ENCODE results near the gene GJD3. TPM values are rescaled to one million over a fixed set of nuclear protein-coding genes. Genes with fewer than 3 reads are reported as not detected.

The GJD3 gene
- total and polyA plus RNA-seq, 9 of the 15 experiments (the other 6 are each of a cell fraction or from before 2014, with no cell fraction given) = 0.17 to 0.38 TPM; not detected in 7

DNA sequence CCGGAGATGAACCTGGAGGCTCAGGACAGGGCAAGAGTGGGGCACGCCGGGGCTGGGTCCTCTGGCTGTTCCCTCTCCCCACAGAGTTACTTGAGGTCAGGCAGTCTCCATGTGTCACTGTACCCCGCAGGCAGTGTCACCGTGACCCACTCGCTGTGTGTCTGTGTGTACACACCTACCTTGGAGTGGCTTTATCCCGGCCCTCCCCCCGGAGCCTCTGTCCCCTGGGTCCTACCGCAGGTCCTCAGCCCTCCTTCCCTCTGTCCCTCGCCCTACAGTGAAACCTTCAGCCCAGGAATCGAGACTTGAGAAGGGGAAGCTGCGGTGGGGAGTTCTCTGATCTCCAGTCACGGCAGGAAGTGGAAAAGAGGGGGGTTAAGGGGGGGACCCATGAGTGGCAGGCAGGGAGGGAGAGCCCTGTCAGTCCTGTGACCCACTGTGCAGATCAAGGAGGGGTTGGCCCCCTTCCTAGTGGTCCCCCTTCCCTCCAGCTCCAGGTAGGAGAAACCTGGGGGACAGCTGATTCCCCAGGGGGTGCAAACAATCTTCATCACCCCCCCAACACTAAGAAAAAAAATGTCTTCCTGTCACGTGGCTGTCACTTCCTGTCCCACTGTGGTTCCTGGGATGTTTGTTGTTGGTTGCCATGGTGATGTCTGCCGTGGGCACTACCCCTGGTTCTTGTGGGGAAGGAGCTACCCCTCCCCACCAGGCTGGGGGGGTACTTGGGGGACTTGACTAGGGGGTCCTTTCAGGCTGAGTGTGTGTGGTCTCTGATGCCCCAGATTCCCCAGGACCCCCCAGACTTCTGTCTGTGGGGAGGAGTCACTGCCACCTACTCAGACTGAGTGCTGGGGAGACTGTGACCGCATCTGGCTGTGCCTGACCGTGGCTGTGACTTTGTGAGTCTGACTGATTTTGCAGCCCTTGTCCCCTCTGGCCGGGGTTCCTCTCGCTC, 41.9 kb downstream of the GJD3 start (continued):
- TF ChIP-seq HNRNPLL (IDR thresholded peaks at IDR 0.05; ENCODE audit: low read depth, low read length, poor library complexity, severe bottlenecking) (peak; percentile 22), CSDE1 (IDR thresholded peaks at IDR 0.05) (peak in 1 of 2 experiments; percentile 87; a peak in 2 of 4 replicates), ZNF830 (CRISPR knock-in tag; IDR thresholded peaks at IDR 0.05) (0 out of 2 replicates have a peak, but pooled peaks have one; percentile 46), ZNF766 (CRISPR knock-in tag; conservative IDR thresholded peaks at IDR 0.05) (peak; percentile 57), MCM7 (IDR thresholded peaks at IDR 0.05) (no peak), MEIS2 (IDR thresholded peaks at IDR 0.05; ENCODE audit: partially characterized antibody) (peak; percentile 50), MEF2D (tag; conservative IDR thresholded peaks at IDR 0.05; ENCODE audit: low read depth) (0 out of 2 replicates have a peak, but pooled peaks have one; percentile 28), KDM2B (CRISPR knock-in tag; IDR thresholded peaks at IDR 0.05) (no peak), ZNF146 (CRISPR knock-in tag; IDR thresholded peaks at IDR 0.05; ENCODE audit: unreplicated experiment) (no peak), ZNF384 (IDR thresholded peaks at IDR 0.05; ENCODE audit: low read depth, low read length) (peak; percentile 98), GABPB1 (CRISPR knock-in tag; IDR thresholded peaks at IDR 0.05) (peak; percentile 82)
- TF ChIP-seq, protein P1, sequence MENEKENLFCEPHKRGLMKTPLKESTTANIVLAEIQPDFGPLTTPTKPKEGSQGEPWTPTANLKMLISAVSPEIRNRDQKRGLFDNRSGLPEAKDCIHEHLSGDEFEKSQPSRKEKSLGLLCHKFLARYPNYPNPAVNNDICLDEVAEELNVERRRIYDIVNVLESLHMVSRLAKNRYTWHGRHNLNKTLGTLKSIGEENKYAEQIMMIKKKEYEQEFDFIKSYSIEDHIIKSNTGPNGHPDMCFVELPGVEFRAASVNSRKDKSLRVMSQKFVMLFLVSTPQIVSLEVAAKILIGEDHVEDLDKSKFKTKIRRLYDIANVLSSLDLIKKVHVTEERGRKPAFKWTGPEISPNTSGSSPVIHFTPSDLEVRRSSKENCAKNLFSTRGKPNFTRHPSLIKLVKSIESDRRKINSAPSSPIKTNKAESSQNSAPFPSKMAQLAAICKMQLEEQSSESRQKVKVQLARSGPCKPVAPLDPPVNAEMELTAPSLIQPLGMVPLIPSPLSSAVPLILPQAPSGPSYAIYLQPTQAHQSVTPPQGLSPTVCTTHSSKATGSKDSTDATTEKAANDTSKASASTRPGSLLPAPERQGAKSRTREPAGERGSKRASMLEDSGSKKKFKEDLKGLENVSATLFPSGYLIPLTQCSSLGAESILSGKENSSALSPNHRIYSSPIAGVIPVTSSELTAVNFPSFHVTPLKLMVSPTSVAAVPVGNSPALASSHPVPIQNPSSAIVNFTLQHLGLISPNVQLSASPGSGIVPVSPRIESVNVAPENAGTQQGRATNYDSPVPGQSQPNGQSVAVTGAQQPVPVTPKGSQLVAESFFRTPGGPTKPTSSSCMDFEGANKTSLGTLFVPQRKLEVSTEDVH (IDR thresholded peaks at IDR 0.05; ENCODE audit: low read depth, partially characterized antibody) = peak; percentile 78
- TF ChIP-seq, protein P2, sequence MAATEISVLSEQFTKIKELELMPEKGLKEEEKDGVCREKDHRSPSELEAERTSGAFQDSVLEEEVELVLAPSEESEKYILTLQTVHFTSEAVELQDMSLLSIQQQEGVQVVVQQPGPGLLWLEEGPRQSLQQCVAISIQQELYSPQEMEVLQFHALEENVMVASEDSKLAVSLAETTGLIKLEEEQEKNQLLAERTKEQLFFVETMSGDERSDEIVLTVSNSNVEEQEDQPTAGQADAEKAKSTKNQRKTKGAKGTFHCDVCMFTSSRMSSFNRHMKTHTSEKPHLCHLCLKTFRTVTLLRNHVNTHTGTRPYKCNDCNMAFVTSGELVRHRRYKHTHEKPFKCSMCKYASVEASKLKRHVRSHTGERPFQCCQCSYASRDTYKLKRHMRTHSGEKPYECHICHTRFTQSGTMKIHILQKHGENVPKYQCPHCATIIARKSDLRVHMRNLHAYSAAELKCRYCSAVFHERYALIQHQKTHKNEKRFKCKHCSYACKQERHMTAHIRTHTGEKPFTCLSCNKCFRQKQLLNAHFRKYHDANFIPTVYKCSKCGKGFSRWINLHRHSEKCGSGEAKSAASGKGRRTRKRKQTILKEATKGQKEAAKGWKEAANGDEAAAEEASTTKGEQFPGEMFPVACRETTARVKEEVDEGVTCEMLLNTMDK (IDR thresholded peaks at IDR 0.05; ENCODE audit: borderline replicate concordance, insufficient read depth, low read depth, low read length, poor library complexity, severe bottlenecking) = no peak
- TF ChIP-seq, protein P3, sequence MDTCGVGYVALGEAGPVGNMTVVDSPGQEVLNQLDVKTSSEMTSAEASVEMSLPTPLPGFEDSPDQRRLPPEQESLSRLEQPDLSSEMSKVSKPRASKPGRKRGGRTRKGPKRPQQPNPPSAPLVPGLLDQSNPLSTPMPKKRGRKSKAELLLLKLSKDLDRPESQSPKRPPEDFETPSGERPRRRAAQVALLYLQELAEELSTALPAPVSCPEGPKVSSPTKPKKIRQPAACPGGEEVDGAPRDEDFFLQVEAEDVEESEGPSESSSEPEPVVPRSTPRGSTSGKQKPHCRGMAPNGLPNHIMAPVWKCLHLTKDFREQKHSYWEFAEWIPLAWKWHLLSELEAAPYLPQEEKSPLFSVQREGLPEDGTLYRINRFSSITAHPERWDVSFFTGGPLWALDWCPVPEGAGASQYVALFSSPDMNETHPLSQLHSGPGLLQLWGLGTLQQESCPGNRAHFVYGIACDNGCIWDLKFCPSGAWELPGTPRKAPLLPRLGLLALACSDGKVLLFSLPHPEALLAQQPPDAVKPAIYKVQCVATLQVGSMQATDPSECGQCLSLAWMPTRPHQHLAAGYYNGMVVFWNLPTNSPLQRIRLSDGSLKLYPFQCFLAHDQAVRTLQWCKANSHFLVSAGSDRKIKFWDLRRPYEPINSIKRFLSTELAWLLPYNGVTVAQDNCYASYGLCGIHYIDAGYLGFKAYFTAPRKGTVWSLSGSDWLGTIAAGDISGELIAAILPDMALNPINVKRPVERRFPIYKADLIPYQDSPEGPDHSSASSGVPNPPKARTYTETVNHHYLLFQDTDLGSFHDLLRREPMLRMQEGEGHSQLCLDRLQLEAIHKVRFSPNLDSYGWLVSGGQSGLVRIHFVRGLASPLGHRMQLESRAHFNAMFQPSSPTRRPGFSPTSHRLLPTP (IDR thresholded peaks at IDR 0.05; ENCODE audit: borderline replicate concordance, extremely low read depth, insufficient read length) = no peak

All from K562 (cell line).